GM23248 (cell line): ENCODE data around the gene TMEM121B.

Source experiments
- EZH2 ChIP-seq: fragments of 200-600 bp; sonication (generic); IDR thresholded peaks from 2 replicates; pipeline ENCODE4 v1.6.1; 2018; ENCODE audit warnings: antibody characterized with exemption, mild to moderate bottlenecking; ENCODE audit not compliant: insufficient read depth, poor library complexity, severe bottlenecking
- EZH2phosphoT487 ChIP-seq: fragments of 200-600 bp; sonication (generic); IDR thresholded peaks from 2 replicates; pipeline ENCODE4 v1.6.1; 2018; ENCODE audit warnings: antibody characterized with exemption, moderate library complexity, mild to moderate bottlenecking, low read depth; ENCODE audit not compliant: insufficient read depth

DNA sequence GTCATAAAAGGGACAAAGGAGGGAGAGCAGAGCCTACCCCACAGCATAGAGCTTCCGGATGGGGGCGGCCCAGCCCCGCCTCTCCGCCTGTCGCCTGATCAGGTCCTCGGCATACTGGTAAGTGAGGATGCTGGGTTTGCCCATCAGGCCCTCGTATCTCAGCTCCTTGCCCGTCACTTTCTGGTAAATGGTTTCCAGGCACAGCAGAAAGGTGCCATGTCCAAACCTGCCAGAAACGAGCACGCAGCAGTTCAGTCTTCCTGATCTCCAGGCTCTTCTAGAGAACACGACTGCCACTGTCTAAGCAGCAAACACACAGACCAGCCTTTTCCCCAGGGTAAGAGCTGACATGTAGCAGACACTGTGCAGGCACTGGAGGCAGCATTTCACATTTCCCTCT, 17.4 kb upstream of the TMEM121B start:
- TF ChIP-seq EZH2phosphoT487 (no peak), EZH2 (no peak)
